ENCODE results near the gene HSD17B8.

DNA sequence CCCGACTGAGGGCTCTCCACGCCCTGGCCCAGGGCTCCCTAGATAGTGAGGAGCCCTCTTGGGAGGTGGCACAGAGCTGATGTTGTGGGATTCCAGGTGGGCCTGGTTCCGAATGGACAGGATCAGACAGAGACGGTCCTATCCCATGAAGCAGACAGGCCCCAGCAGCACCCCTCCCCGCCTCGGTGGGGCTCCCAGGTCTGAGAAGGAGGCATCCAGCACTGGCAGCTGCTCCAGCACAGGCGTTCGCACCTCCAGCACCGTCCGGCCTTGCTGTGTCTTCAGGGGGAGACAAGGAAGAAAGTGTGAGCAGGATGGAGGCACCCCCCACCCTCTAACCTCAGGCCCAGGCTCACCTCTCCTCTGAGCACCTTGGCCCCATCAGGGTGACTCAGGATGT, 40.9 kb upstream of the HSD17B8 start:
- TF ChIP-seq POLR2A (IDR thresholded peaks at IDR 0.05; ENCODE audit: low read length) (no peak), CHD4 (IDR thresholded peaks at IDR 0.05; ENCODE audit: borderline replicate concordance) (no peak), HOXB5 (CRISPR knock-in tag; IDR thresholded peaks at IDR 0.05) (no peak), NR3C1 (IDR thresholded peaks at IDR 0.05) (no peak), CHD2 (IDR thresholded peaks at IDR 0.05; ENCODE audit: low read length, partially characterized antibody) (no peak), FOSL2 (IDR thresholded peaks at IDR 0.05) (no peak), FOSL2 (CRISPR knock-in tag; IDR thresholded peaks at IDR 0.05) (no peak), PBX3 (IDR thresholded peaks at IDR 0.05) (no peak), NPAS2 (CRISPR knock-in tag; IDR thresholded peaks at IDR 0.05; ENCODE audit: borderline replicate concordance) (no peak), MYC (IDR thresholded peaks at IDR 0.05; ENCODE audit: borderline replicate concordance, low read length) (no peak), EP300 (IDR thresholded peaks at IDR 0.05) (no peak), HMGXB4 (CRISPR knock-in tag; IDR thresholded peaks at IDR 0.05; ENCODE audit: borderline replicate concordance) (no peak)
- TF ChIP-seq, protein P1, sequence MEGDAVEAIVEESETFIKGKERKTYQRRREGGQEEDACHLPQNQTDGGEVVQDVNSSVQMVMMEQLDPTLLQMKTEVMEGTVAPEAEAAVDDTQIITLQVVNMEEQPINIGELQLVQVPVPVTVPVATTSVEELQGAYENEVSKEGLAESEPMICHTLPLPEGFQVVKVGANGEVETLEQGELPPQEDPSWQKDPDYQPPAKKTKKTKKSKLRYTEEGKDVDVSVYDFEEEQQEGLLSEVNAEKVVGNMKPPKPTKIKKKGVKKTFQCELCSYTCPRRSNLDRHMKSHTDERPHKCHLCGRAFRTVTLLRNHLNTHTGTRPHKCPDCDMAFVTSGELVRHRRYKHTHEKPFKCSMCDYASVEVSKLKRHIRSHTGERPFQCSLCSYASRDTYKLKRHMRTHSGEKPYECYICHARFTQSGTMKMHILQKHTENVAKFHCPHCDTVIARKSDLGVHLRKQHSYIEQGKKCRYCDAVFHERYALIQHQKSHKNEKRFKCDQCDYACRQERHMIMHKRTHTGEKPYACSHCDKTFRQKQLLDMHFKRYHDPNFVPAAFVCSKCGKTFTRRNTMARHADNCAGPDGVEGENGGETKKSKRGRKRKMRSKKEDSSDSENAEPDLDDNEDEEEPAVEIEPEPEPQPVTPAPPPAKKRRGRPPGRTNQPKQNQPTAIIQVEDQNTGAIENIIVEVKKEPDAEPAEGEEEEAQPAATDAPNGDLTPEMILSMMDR (IDR thresholded peaks at IDR 0.05), result no peak
- TF ChIP-seq, protein P2, sequence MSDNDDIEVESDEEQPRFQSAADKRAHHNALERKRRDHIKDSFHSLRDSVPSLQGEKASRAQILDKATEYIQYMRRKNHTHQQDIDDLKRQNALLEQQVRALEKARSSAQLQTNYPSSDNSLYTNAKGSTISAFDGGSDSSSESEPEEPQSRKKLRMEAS (IDR thresholded peaks at IDR 0.05), result no peak
